Heart right ventricle (tissue), 16 donors: Measurements from ENCODE around the gene WDR43. TPM values are rescaled to one million over a fixed set of nuclear protein-coding genes. Genes with fewer than 3 reads are reported as not detected.

Experiments used
- ATAC-seq, 8 donors: fragments of 200-7000 bp; cut with Tn5 transposase; one replicate each; pipeline ENCODE4 v1.9.1; 2020; ENCODE audit warnings: mild to moderate bottlenecking in 8 of 8, moderate library complexity in 8 of 8, moderate number of reproducible peaks in 1 of 8
- DNase-seq, 2 donors: peaks; one replicate each; pipeline ENCODE4 v3.0.0-alpha.2; 2020
- H3K27ac ChIP-seq, 10 donors: fragments of 200-600 bp; sonication (generic) in 2 of 10; one replicate each; pipeline versions ENCODE4 v1.5.0 to v1.8.0; 2020 to 2022; ENCODE audit warnings: mild to moderate bottlenecking in 3 of 10
- H3K27me3 ChIP-seq, 7 donors: fragments of 200-600 bp; one replicate each; pipeline ENCODE4 v1.8.0; 2021 to 2022; ENCODE audit warnings: mild to moderate bottlenecking in 2 of 7
- H3K36me3 ChIP-seq, 9 donors: fragments of 200-600 bp; sonication (generic) in 1 of 9; one replicate each; pipeline versions ENCODE4 v1.5.0 to v1.8.0; 2020 to 2022; ENCODE audit warnings: mild to moderate bottlenecking in 2 of 9
- H3K4me1 ChIP-seq, 9 donors: fragments of 200-600 bp; sonication (generic) in 1 of 9; one replicate each; pipeline versions ENCODE4 v1.5.0 to v1.8.0; 2020 to 2022; ENCODE audit warnings: mild to moderate bottlenecking in 4 of 9
- H3K4me3 ChIP-seq, 10 donors: fragments of 200-600 bp; sonication (generic) in 2 of 10; one replicate each; pipeline versions ENCODE4 v1.5.0 to v1.8.0; 2020 to 2022; ENCODE audit warnings: mild to moderate bottlenecking in 7 of 10, moderate library complexity in 2 of 10
- H3K9me3 ChIP-seq, 11 donors: fragments of 200-600 bp in 10 of 11; sonication (generic) in 2 of 11; one replicate each; pipeline versions ENCODE4 v1.5.0 to v1.8.0; 2013 to 2022; ENCODE audit warnings: mild to moderate bottlenecking in 2 of 11, control low read depth in 1 of 11, moderate library complexity in 1 of 11
- WGBS, 2 donors: extraction: QIAGEN DNeasy Blood & Tissue Kit; methylation state at CpG; one replicate each; pipeline ENCODE4 v1.1.7; 2013; ENCODE audit warnings: inconsistent platforms in 1 of 2; 5-methylcytosine and 5-hydroxymethylcytosine counted together
- intact Hi-C, 10 donors: fragments of 100-400 bp; cut with DNase I; formaldehyde crosslinking; loops; one replicate each; pipeline versions ENCODE4 v1.11.1 to v1.14.2; 2022
- polyA plus RNA-seq, 2 donors: library from polyadenylated mRNA; stranded (reverse); fragments of 200-250 nt; gene quantifications; one replicate each; pipeline ENCODE4 v1.2.3, GENCODE V29; 2013
- total RNA-seq, 10 donors: library from RNA; stranded (reverse); fragmentation: NEBNext Ultra II Directional in 3 of 10; extraction: Animal tissue kit (Norgen Biotek cat#: 25700) in 3 of 10; gene quantifications; one replicate each; pipeline versions ENCODE4 v1.2.1 to v1.2.4, GENCODE V29; 2021 to 2023
- TF ChIP-seq, protein P1 (sequence below), 9 donors: fragments of 200-600 bp; sonication (generic) in 2 of 9; IDR thresholded peaks; one replicate each; pipeline versions ENCODE4 v1.5.0 to v1.8.0; 2021 to 2022; ENCODE audit warnings: antibody characterized with exemption in 9 of 9, mild to moderate bottlenecking in 5 of 9, moderate library complexity in 1 of 9
- donor health status: Arrhythmogenic right ventricular cardiomyopathy.
- donor health status: ischemic (EF 13 %, LVEDD 7.1; RV severe dilation, severe dysfunction).
- donor health status: healthy with polysubstance abuse.
- donor health status: DM: no; HTN: yes; CAD: no.
- donor health status: DM: no; HTN: no; CAD: no.
- donor health status: ischemic (EF 25% LVEDD 6.9; RV normal size, moderate dysfunction).
- donor health status: ischemic (EF 25% LVEDD 5.7; RV mildly dilated, moderate dysfunction).
- donor health status: healthy.
- donor health status: DM: yes; HTN: yes; CAD: no.
- donor health status: Ischemic cardiomyopathy.
- donor health status: ischemic (EF 35%, LVEDD 5.7; RV mildly dilated, moderate dysfunction).
- donor health status: nonischemic (EF 11% LVEDD 7.7; RV severe dilation, severe dysfunction).
- donor health status: DM: yes; HTN: yes; CAD: no.
- donor health status: PGD.
- donor health status: ischemic (EF 29% LVEDD 5.4; RV normal size, mild dysfunction).
- donor health status: nonischemic (EF 23%, LVEDD 6.1; RV moderate dilation, normal function).

WDR43 gene
- total and polyA plus RNA-seq, 12 donors: 5.9 to 42.1 (median 22.3) TPM

DNA sequence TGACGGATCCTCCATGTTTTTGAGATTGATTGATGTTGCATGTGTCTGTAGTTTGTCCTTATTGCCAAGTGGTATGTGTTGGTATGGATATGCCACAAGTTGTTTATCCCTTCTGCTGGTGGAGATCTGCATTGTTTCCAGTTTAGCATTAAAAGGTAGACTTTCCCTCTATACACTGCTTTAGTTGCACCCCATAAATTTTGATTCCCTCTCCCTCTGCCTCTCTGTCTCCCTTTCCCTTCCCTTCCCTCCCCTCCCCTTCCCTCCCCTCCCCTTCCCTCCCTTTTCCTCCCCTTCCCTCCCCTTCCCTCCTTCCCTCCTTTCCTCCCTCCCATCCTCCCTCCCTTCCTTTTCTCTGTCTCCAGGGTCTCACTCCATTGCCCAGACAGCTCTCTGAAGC is 68.0 kb downstream of the WDR43 start:
- intact Hi-C loops: loop anchor here in 2 of 10 donors (5.0 to 10.0 kb wide), 3 partner anchors 50 to 882 kb away; no protein-coding TSS in a partner anchor
- ATAC-seq (no peak), DNase-seq (no peak)
- peaks cover 0 to 10% (median 0%) of the 10 kb centered on the region in 9 donors for H3K4me1 ChIP-seq
- WGBS, 2 donors: 94 to 100% methylated on average over 1 of the region's 1 CpG
- TF ChIP-seq, protein P1, sequence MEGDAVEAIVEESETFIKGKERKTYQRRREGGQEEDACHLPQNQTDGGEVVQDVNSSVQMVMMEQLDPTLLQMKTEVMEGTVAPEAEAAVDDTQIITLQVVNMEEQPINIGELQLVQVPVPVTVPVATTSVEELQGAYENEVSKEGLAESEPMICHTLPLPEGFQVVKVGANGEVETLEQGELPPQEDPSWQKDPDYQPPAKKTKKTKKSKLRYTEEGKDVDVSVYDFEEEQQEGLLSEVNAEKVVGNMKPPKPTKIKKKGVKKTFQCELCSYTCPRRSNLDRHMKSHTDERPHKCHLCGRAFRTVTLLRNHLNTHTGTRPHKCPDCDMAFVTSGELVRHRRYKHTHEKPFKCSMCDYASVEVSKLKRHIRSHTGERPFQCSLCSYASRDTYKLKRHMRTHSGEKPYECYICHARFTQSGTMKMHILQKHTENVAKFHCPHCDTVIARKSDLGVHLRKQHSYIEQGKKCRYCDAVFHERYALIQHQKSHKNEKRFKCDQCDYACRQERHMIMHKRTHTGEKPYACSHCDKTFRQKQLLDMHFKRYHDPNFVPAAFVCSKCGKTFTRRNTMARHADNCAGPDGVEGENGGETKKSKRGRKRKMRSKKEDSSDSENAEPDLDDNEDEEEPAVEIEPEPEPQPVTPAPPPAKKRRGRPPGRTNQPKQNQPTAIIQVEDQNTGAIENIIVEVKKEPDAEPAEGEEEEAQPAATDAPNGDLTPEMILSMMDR (IDR thresholded peaks at IDR 0.05): no peak
- peaks cover 0 to 6% (median 0%) of the 10 kb centered on the region in 7 donors for H3K27me3 ChIP-seq
- no peak overlapping the region for H3K4me3 ChIP-seq
- H3K27ac ChIP-seq: no peak overlapping the region
- no peaks in the 10 kb centered on the region for H3K9me3 ChIP-seq
- no peaks in the 10 kb centered on the region for H3K36me3 ChIP-seq

DNA sequence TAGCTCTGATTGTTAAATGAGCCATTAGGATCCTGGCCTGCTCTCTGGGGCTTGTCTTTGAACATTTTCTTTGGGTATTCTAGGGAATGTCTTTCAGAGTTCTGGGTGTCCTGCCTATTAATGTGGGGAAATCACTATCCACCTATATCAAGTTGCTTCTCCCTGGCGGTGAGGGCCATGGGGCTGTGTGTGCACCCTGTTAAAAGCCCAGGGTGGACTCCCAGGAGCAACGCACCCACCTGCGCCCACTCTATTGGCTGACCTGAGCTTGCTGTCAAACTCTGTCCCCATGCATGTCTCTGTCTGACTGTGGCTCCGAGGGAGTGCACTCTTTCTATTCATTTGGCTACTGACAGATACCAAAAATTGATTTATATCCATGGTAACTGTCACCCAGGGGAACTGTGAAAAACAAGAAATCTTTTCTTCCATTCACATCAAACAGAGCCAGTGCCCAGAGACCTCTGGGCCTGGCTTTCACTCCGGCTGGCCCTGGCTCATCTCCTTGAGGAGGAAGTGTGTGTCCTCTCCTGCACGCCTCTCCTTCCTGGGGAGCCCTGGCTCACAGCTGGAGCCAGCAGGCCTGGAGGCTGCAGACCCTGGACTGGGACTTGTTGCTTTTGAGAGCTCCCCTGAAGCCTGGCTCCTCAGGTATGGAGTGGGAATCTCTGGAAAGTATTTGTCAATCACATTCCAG is 76.1 kb downstream of the WDR43 start:
- H3K9me3 ChIP-seq: peaks cover 0 to 8% (median 0%) of the 10 kb centered on the region in 11 donors
- H3K4me3 ChIP-seq: no peak overlapping the region
- ATAC-seq (no peak), DNase-seq (no peak)
- intact Hi-C loops: no loop called here
- H3K27ac ChIP-seq: no peak overlapping the region
- H3K27me3 ChIP-seq: no peaks in the 10 kb centered on the region
- TF ChIP-seq, protein P1 (IDR thresholded peaks at IDR 0.05): no peak
- no peaks in the 10 kb centered on the region for H3K4me1 ChIP-seq
- no peaks in the 10 kb centered on the region for H3K36me3 ChIP-seq
- 79 to 85% methylated on average over 6 of the region's 6 CpGs for WGBS, 2 donors

DNA sequence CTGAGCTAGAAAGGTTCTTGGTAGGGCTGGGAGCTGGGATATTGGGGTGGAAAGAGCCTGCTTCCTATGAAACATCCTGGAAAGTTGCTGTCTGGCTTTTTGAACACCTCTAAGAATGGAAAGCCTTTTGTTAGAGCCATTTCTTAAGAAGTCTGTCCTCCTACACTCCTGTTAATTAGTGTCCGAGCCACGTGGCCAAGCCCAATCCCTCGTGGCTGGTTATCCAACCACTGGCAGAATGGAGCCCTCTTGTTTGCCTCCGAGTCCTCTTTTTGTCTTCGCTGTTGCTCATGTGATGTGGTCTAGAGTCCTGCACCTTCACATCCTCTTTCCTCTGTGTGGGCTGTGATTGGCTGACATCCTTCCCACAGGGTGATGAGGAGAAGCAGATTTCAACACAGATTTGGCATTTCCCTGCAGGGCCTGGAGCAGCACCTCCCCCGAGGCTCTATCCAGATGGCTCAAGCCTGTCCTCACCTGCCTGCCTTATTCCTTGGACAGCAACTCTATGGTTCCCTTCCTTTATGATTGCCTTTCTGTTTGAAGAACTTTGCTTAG is 78.4 kb downstream of the WDR43 start:
- H3K27ac ChIP-seq: no peak overlapping the region
- H3K36me3 ChIP-seq: no peaks in the 10 kb centered on the region
- WGBS, 2 donors: 72 to 75% methylated on average over 6 of the region's 6 CpGs
- intact Hi-C loops: no loop called here
- ATAC-seq (no peak), DNase-seq (no peak)
- TF ChIP-seq, protein P1 (IDR thresholded peaks at IDR 0.05): no peak
- H3K9me3 ChIP-seq: peaks cover 0 to 8% (median 0%) of the 10 kb centered on the region in 11 donors
- H3K27me3 ChIP-seq: no peaks in the 10 kb centered on the region
- peaks cover 0 to 12% (median 0%) of the 10 kb centered on the region in 9 donors for H3K4me1 ChIP-seq
- no peak overlapping the region for H3K4me3 ChIP-seq

DNA sequence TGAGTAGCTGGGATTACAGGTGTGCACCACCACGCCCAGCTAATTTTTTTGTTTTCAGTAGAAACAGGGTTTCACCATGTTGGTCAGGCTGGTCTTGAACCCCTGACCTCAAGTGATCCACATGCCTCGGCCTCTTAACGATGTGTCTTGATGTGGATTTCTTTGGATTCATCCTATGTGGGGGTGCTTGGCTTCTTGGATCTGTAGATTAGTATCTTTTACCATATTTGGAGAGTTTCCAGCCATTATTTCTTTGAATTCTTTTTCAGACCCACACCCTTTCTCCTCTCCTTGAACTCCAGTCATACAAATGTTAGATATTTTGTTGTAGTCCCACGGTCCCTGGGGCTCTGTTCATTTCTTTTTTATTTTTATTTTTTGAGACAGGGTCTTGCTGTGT is 79.8 kb downstream of the WDR43 start:
- ATAC-seq (no peak), DNase-seq (no peak)
- Histone ChIP-seq H3K27me3 (no peaks in the 10 kb centered on the region), H3K4me3 (no peak overlapping the region), H3K9me3 (peaks cover 0 to 8% (median 0%) of the 10 kb centered on the region in 11 donors), H3K36me3 (no peaks in the 10 kb centered on the region), H3K4me1 (peaks cover 0 to 12% (median 0%) of the 10 kb centered on the region in 9 donors), H3K27ac (no peak overlapping the region)
- 92 to 96% methylated on average over 4 of the region's 4 CpGs for WGBS, 2 donors
- TF ChIP-seq, protein P1 (IDR thresholded peaks at IDR 0.05): no peak
- intact Hi-C loops: no loop called here
